Upper lobe of right lung (tissue), 1 donor: Measurements from ENCODE around the gene PRKD3. TPM values are rescaled to one million over a fixed set of nuclear protein-coding genes. Genes with fewer than 3 reads are reported as not detected.

Source experiments
- ATAC-seq: fragments of 200-7000 bp; cut with Tn5 transposase; one replicate; pipeline ENCODE4 v1.9.1; 2020; ENCODE audit warnings: mild to moderate bottlenecking, moderate library complexity
- DNase-seq: peaks from one replicate; pipeline ENCODE4 v3.0.0-alpha.2; 2020
- H3K27ac ChIP-seq: fragments of 200-600 bp; one replicate; pipeline ENCODE4 v1.8.0; 2022
- H3K27me3 ChIP-seq: fragments of 200-600 bp; one replicate; pipeline ENCODE4 v1.8.0; 2022; ENCODE audit warnings: mild to moderate bottlenecking
- H3K36me3 ChIP-seq: fragments of 200-600 bp; one replicate; pipeline ENCODE4 v1.8.0; 2022
- H3K4me1 ChIP-seq: fragments of 200-600 bp; one replicate; pipeline ENCODE4 v1.8.0; 2022
- H3K4me3 ChIP-seq: fragments of 200-600 bp; one replicate; pipeline ENCODE4 v1.8.0; 2022; ENCODE audit warnings: mild to moderate bottlenecking
- H3K9me3 ChIP-seq: fragments of 200-600 bp; one replicate; pipeline ENCODE4 v1.8.0; 2022
- intact Hi-C: fragments of 100-400 bp; cut with DNase I; formaldehyde crosslinking; loops from one replicate; pipeline ENCODE4 v1.11.0; 2022
- total RNA-seq: library from RNA; stranded (reverse); fragmentation: NEBNext Ultra II Directional; extraction: Animal tissue kit (Norgen Biotek cat#: 25700); gene quantifications from one replicate; pipeline ENCODE4 v1.2.1, GENCODE V29; 2021
- TF ChIP-seq, protein P1 (sequence below): fragments of 200-600 bp; IDR thresholded peaks from one replicate; pipeline ENCODE4 v1.8.0; 2022; ENCODE audit warnings: antibody characterized with exemption
- donor health status: DM: no; HTN: yes; CAD: no; lungs with severe emphysema.

PRKD3 gene
- total RNA-seq, 1 donor from 2014 or later = 43.6 TPM

DNA sequence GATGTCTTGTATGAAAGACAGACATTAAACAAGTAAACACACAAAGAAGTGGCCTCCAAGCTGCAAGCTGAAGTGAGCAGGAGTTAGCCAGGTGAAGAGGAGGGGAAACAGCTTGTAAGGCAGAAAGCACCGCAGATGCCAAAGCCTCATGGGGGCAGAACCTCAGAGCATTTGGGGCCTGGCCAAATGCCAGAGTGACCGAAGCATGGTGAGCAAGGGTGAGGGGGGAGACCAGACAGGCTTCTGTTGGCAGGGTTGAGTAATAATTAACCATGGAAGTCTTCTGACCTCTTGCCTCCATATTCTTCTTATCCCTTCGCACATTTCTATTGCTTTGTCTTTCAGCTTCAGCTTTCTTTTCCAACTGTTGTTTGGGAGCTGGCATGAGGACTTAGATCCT lies 25.4 kb upstream of the PRKD3 start:
- ATAC-seq (no peak), DNase-seq (no peak)
- H3K9me3 ChIP-seq = no peaks in the 10 kb centered on the region
- H3K4me1 ChIP-seq = no peaks in the 10 kb centered on the region
- H3K27me3 ChIP-seq = no peaks in the 10 kb centered on the region
- no peak overlapping the region for H3K27ac ChIP-seq
- H3K4me3 ChIP-seq = no peak overlapping the region
- H3K36me3 ChIP-seq = no peaks in the 10 kb centered on the region
- TF ChIP-seq, protein P1, sequence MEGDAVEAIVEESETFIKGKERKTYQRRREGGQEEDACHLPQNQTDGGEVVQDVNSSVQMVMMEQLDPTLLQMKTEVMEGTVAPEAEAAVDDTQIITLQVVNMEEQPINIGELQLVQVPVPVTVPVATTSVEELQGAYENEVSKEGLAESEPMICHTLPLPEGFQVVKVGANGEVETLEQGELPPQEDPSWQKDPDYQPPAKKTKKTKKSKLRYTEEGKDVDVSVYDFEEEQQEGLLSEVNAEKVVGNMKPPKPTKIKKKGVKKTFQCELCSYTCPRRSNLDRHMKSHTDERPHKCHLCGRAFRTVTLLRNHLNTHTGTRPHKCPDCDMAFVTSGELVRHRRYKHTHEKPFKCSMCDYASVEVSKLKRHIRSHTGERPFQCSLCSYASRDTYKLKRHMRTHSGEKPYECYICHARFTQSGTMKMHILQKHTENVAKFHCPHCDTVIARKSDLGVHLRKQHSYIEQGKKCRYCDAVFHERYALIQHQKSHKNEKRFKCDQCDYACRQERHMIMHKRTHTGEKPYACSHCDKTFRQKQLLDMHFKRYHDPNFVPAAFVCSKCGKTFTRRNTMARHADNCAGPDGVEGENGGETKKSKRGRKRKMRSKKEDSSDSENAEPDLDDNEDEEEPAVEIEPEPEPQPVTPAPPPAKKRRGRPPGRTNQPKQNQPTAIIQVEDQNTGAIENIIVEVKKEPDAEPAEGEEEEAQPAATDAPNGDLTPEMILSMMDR = no peak
- intact Hi-C loops = no loop called here

DNA sequence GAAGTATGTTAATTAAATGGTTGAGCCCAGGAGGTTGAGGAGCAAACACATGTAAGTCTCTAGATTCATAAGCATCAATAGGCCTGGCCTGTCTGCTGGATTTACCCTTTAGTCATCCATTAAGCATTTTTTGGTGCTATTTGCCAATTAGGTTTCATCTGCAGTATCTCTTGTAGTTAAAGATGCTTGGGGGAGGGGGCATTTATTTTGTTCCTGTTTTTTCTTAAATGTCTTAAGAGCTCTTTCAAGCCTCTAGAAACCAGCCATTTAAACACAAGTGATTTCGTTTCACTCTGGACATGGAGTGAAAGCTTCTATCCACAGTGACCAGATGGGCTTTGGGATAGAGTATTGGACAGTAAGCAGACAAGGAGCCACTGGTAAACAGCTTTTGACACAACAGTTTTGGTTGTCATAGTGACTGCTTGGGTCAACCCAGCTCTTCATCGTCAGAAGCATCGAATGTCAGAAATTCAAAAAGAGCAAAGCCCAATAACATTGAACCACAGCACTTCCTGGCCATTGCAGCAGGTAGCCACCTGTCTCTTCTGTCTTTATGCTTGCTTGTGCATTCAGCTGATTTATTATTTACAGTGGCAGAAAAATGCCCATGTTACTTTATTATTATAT lies 24.7 kb upstream of the PRKD3 start:
- intact Hi-C loops = no loop called here
- Histone ChIP-seq H3K4me3 (no peak overlapping the region), H3K4me1 (no peaks in the 10 kb centered on the region), H3K27ac (no peak overlapping the region), H3K27me3 (no peaks in the 10 kb centered on the region), H3K9me3 (no peaks in the 10 kb centered on the region), H3K36me3 (no peaks in the 10 kb centered on the region)
- TF ChIP-seq, protein P1 = no peak
- ATAC-seq (no peak), DNase-seq (no peak)

GRCh38 chr2:37348155-37348554 lies 23.5 kb upstream of the PRKD3 start:
- H3K9me3 ChIP-seq = no peaks in the 10 kb centered on the region
- TF ChIP-seq, protein P1 = no peak
- H3K27ac ChIP-seq = no peak overlapping the region
- H3K27me3 ChIP-seq = no peaks in the 10 kb centered on the region
- no peak for ATAC-seq
- H3K4me1 ChIP-seq = no peaks in the 10 kb centered on the region
- no peak for DNase-seq
- intact Hi-C loops = no loop called here
- H3K4me3 ChIP-seq = no peak overlapping the region
- H3K36me3 ChIP-seq = no peaks in the 10 kb centered on the region

- Histone ChIP-seq H3K27ac (peak within 1 kb of the TSS; percentile 38), H3K4me1 (no peaks in the 10 kb centered on the region), H3K4me3 (peak within 1 kb of the TSS; percentile 67), H3K36me3 (no peaks in the 10 kb centered on the region), H3K9me3 (no peaks in the 10 kb centered on the region), H3K27me3 (no peaks in the 10 kb centered on the region)
- intact Hi-C loops = no loop called here
- DNase-seq (peak; percentile 78), ATAC-seq (peak; percentile 83)
- TF ChIP-seq, protein P1 = no peak
Measured at GRCh38 chr2:37344453-37345361, 20.1 kb upstream of the PRKD3 start, which contains the start of gene QPCT. Gene QPCT, plus strand, starts transcription at chr2:37344630. Its CDS starts 102 bp downstream, at chr2:37344732.

GRCh38 chr2:37343537-37344434 lies 19.2 kb upstream of the PRKD3 start:
- Histone ChIP-seq H3K27ac (peak overlapping the region; percentile 38), H3K4me1 (no peaks in the 10 kb centered on the region), H3K9me3 (no peaks in the 10 kb centered on the region), H3K27me3 (no peaks in the 10 kb centered on the region), H3K36me3 (no peaks in the 10 kb centered on the region), H3K4me3 (peak overlapping the region; percentile 67)
- no peak for DNase-seq
- peak; percentile 48 for ATAC-seq
- intact Hi-C loops = no loop called here
- TF ChIP-seq, protein P1 = peak; percentile 23
